Measurements from ENCODE around the gene CLIC6. TPM values are rescaled to one million over a fixed set of nuclear protein-coding genes. Genes with fewer than 3 reads are reported as not detected.

CLIC6 gene
- total and polyA plus RNA-seq, 4 donors, result 15.1 to 63.9 (median 30.6) TPM

- Histone ChIP-seq H3K9me3 (ENCODE audit: control insufficient read depth in 4 of 4, insufficient read depth in 3 of 4, low read length in 3 of 4) (no peaks in the 10 kb centered on the region), H3K27ac (ENCODE audit: low read depth in 1 of 2, low read length in 1 of 2) (no peak overlapping the region), H3K4me3 (no peak overlapping the region), H3K4me1 (ENCODE audit: control insufficient read depth in 5 of 5, insufficient read depth in 5 of 5, low read length in 5 of 5) (no peaks in the 10 kb centered on the region), H3K27me3 (ENCODE audit: control insufficient read depth in 3 of 3, insufficient read depth in 3 of 3, low read length in 2 of 3) (peaks cover 0 to 7% (median under 1%) of the 10 kb centered on the region in 3 donors), H3K9ac (ENCODE audit: insufficient read depth in 1 of 2, low read length in 2 of 2) (no peak overlapping the region), H3K36me3 (ENCODE audit: control insufficient read depth in 4 of 4, insufficient read depth in 4 of 4, low read length in 4 of 4) (no peaks in the 10 kb centered on the region)
- ATAC-seq (ENCODE audit: insufficient read depth, low FRiP score) (no peak), DNase-seq (peak in 1 of 3 donors; percentile 23)
- whole genome bisulfite sequencing, 2 donors, result 49 to 78% methylated on average over 3 of the region's 3 CpGs
- TF ChIP-seq CTCF (IDR thresholded peaks at IDR 0.05; ENCODE audit: control extremely low read depth, extremely low read depth), result no peak
These were observed 68.3 kb downstream of the CLIC6 start for GRCh38 chr21:34737115-34737514.

- 79 to 89% methylated on average over 1 of the region's 1 CpG for WGBS, 2 donors
- TF ChIP-seq CTCF (IDR thresholded peaks at IDR 0.05; ENCODE audit: control extremely low read depth, extremely low read depth), result no peak
- no peak for ATAC-seq (ENCODE audit: insufficient read depth, low FRiP score)
These were observed 71.4 kb downstream of the CLIC6 start for GRCh38 chr21:34740198-34740597.

GRCh38 chr21:34743285-34743684 is 74.5 kb downstream of the CLIC6 start:
- 88 to 92% methylated on average over 9 of the region's 9 CpGs for WGBS, 2 donors
- no peak for TF ChIP-seq CTCF (IDR thresholded peaks at IDR 0.05; ENCODE audit: control extremely low read depth, extremely low read depth)
- H3K36me3 ChIP-seq (ENCODE audit: control insufficient read depth in 4 of 4, insufficient read depth in 4 of 4, low read length in 4 of 4), result no peaks in the 10 kb centered on the region

More at GRCh38 chr21:34740198-34740597, 71.4 kb downstream of the CLIC6 start:
- no peaks in the 10 kb centered on the region for H3K36me3 ChIP-seq (ENCODE audit: control insufficient read depth in 4 of 4, insufficient read depth in 4 of 4, low read length in 4 of 4)
- no peaks in the 10 kb centered on the region for H3K9me3 ChIP-seq (ENCODE audit: control insufficient read depth in 4 of 4, insufficient read depth in 3 of 4, low read length in 3 of 4)
- no peak overlapping the region for H3K27ac ChIP-seq (ENCODE audit: low read depth in 1 of 2, low read length in 1 of 2)
- no peak overlapping the region for H3K4me3 ChIP-seq
- H3K4me1 ChIP-seq (ENCODE audit: control insufficient read depth in 5 of 5, insufficient read depth in 5 of 5, low read length in 5 of 5), result peaks cover 0 to 4% (median 0%) of the 10 kb centered on the region in 5 donors
- no peak overlapping the region for H3K9ac ChIP-seq (ENCODE audit: insufficient read depth in 1 of 2, low read length in 2 of 2)
- no peak for DNase-seq
- peaks cover 0 to 3% (median 2%) of the 10 kb centered on the region in 3 donors for H3K27me3 ChIP-seq (ENCODE audit: control insufficient read depth in 3 of 3, insufficient read depth in 3 of 3, low read length in 2 of 3)

GRCh38 chr21:34743831-34744230 is 75.0 kb downstream of the CLIC6 start:
- Histone ChIP-seq H3K27ac (ENCODE audit: low read depth in 1 of 2, low read length in 1 of 2) (no peak overlapping the region), H3K9me3 (ENCODE audit: control insufficient read depth in 4 of 4, insufficient read depth in 3 of 4, low read length in 3 of 4) (no peaks in the 10 kb centered on the region), H3K36me3 (ENCODE audit: control insufficient read depth in 4 of 4, insufficient read depth in 4 of 4, low read length in 4 of 4) (no peaks in the 10 kb centered on the region), H3K9ac (ENCODE audit: insufficient read depth in 1 of 2, low read length in 2 of 2) (no peak overlapping the region), H3K4me1 (ENCODE audit: control insufficient read depth in 5 of 5, insufficient read depth in 5 of 5, low read length in 5 of 5) (peaks cover 0 to 6% (median 0%) of the 10 kb centered on the region in 5 donors), H3K4me3 (no peak overlapping the region), H3K27me3 (ENCODE audit: control insufficient read depth in 3 of 3, insufficient read depth in 3 of 3, low read length in 2 of 3) (peaks cover 0 to 3% (median 0%) of the 10 kb centered on the region in 3 donors)
- ATAC-seq (ENCODE audit: insufficient read depth, low FRiP score) (no peak), DNase-seq (no peak)
- 67 to 81% methylated on average over 9 of the region's 9 CpGs for WGBS, 2 donors
- no peak for TF ChIP-seq CTCF (IDR thresholded peaks at IDR 0.05; ENCODE audit: control extremely low read depth, extremely low read depth)

More at GRCh38 chr21:34743285-34743684, 74.5 kb downstream of the CLIC6 start:
- peaks cover 0 to 6% (median 0%) of the 10 kb centered on the region in 5 donors for H3K4me1 ChIP-seq (ENCODE audit: control insufficient read depth in 5 of 5, insufficient read depth in 5 of 5, low read length in 5 of 5)
- ATAC-seq (ENCODE audit: insufficient read depth, low FRiP score) (no peak), DNase-seq (no peak)
- H3K27ac ChIP-seq (ENCODE audit: low read depth in 1 of 2, low read length in 1 of 2), result no peak overlapping the region
- no peak overlapping the region for H3K9ac ChIP-seq (ENCODE audit: insufficient read depth in 1 of 2, low read length in 2 of 2)
- H3K9me3 ChIP-seq (ENCODE audit: control insufficient read depth in 4 of 4, insufficient read depth in 3 of 4, low read length in 3 of 4), result no peaks in the 10 kb centered on the region
- H3K27me3 ChIP-seq (ENCODE audit: control insufficient read depth in 3 of 3, insufficient read depth in 3 of 3, low read length in 2 of 3), result peaks cover 0 to 3% (median 0%) of the 10 kb centered on the region in 3 donors
- no peak overlapping the region for H3K4me3 ChIP-seq
